Panc1 (cell line): ENCODE data around the gene ZNF765. TPM values are rescaled to one million over a fixed set of nuclear protein-coding genes. Genes with fewer than 3 reads are reported as not detected.
"Not testable (repeated sequence)": the region's sequence is repeated elsewhere in the genome, so short reads cannot be mapped to it uniquely, and the experiment has no call there.

Experiments
- ATAC-seq: fragments of 200-7000 bp; cut with Tn5 transposase; 2 replicates; pipeline ENCODE4 v1.9.1; 2020; ENCODE audit warnings: mild to moderate bottlenecking, moderate library complexity
- BruUV-seq: library from RNA; stranded (reverse); fragments of 400-500 nt; replicated peaks from 2 replicates; lab custom pipeline; 2021; lab: Mats Ljungman, UMichigan
- CTCF ChIA-PET: fragments of 300-600 bp; sonication (Branson Sonifier 250); formaldehyde crosslinking; loops from one replicate; lab custom pipeline; 2022; ENCODE audit warnings: antibody characterized with exemption; lab: Charles Lee
- POLR2A ChIA-PET: fragments of 300-600 bp; sonication (Branson Sonifier 250); formaldehyde crosslinking; loops from one replicate; lab custom pipeline; 2022; ENCODE audit warnings: antibody characterized with exemption; lab: Charles Lee
- DNase-seq: peaks from one replicate; pipeline ENCODE4 v3.0.0-alpha.2; 2010; ENCODE audit warnings: low read depth, low spot score
- H3K27ac ChIP-seq: 2 replicates; pipeline ENCODE4 v1.5.1; 2011; ENCODE audit warnings: mild to moderate bottlenecking, low read length, inconsistent platforms
- H3K27me3 ChIP-seq: fragments of 200-500 bp; sonication (Bioruptor generic); 2 replicates; pipeline ENCODE4 v1.6.0; 2014; ENCODE audit warnings: low read length, inconsistent platforms; ENCODE audit not compliant: control insufficient read depth, insufficient read depth
- H3K36me3 ChIP-seq: fragments of 200-500 bp; sonication (Bioruptor generic); 2 replicates; pipeline ENCODE4 v1.5.1; 2014; ENCODE audit warnings: inconsistent platforms, mild to moderate bottlenecking, low read length, moderate library complexity; ENCODE audit not compliant: control insufficient read depth, insufficient read depth
- H3K4me1 ChIP-seq: 2 replicates; pipeline ENCODE4 v1.5.1; 2011; ENCODE audit warnings: inconsistent platforms, mild to moderate bottlenecking, low read length, moderate library complexity; ENCODE audit not compliant: control insufficient read depth, insufficient read depth
- H3K4me3 ChIP-seq, 2 experiments: 2 replicates each; pipeline ENCODE4 v1.5.1; 2011 to 2012; ENCODE audit warnings: low read depth in 2 of 2, low read length in 2 of 2, mild to moderate bottlenecking in 2 of 2, inconsistent platforms in 1 of 2, moderate library complexity in 1 of 2
- H3K9me3 ChIP-seq: fragments of 200-500 bp; sonication (Bioruptor generic); 2 replicates; pipeline ENCODE4 v1.5.1; 2014; ENCODE audit warnings: low read depth, mild to moderate bottlenecking, inconsistent platforms, low read length, moderate library complexity; ENCODE audit not compliant: control insufficient read depth, insufficient read depth
- CTCF ChIP-seq: fragments of 450-650 bp; IDR thresholded peaks from 2 replicates; pipeline ENCODE4 v1.5.1; 2017; ENCODE audit warnings: mild to moderate bottlenecking
- POLR2AphosphoS5 ChIP-seq: IDR thresholded peaks from 2 replicates; pipeline ENCODE4 v1.6.1; 2012; ENCODE audit warnings: mild to moderate bottlenecking, low read depth, low read length, moderate library complexity
- REST ChIP-seq, 2 experiments: IDR thresholded peaks; 2 replicates each; pipeline ENCODE4 v1.6.1; 2011 to 2012; ENCODE audit warnings: low read depth in 2 of 2, control low read depth in 1 of 2, low read length in 1 of 2, mild to moderate bottlenecking in 1 of 2, moderate library complexity in 1 of 2; ENCODE audit not compliant: insufficient read depth in 1 of 2
- SIN3A ChIP-seq: IDR thresholded peaks from 2 replicates; pipeline ENCODE4 v1.6.1; 2012; ENCODE audit warnings: low read depth, mild to moderate bottlenecking, low read length, moderate library complexity, borderline replicate concordance; ENCODE audit not compliant: insufficient read depth
- TCF7L2 ChIP-seq: IDR thresholded peaks from 2 replicates; pipeline ENCODE4 v1.6.1; 2011; ENCODE audit warnings: mild to moderate bottlenecking, low read depth, low read length, inconsistent platforms
- in situ Hi-C: cut with HindIII; loops from 2 replicates; pipeline ENCODE4 v1.10.0; 2016; ENCODE audit warnings: low sequenced_read_pairs, low pct_unique_long_range_greater_than_20kb
- intact Hi-C: fragments of 100-400 bp; cut with micrococcal nuclease; formaldehyde crosslinking; loops from one replicate; pipeline ENCODE4 v1.10.0; 2022; ENCODE audit not compliant: unreplicated experiment
- total RNA-seq: library from RNA; stranded (reverse); gene quantifications from one replicate; pipeline ENCODE4 v1.2.1, GENCODE V29; 2021; ENCODE audit not compliant: unreplicated experiment

The ZNF765 gene
- total RNA-seq, 1 experiment from 2014 or later = 15.3 TPM

DNA sequence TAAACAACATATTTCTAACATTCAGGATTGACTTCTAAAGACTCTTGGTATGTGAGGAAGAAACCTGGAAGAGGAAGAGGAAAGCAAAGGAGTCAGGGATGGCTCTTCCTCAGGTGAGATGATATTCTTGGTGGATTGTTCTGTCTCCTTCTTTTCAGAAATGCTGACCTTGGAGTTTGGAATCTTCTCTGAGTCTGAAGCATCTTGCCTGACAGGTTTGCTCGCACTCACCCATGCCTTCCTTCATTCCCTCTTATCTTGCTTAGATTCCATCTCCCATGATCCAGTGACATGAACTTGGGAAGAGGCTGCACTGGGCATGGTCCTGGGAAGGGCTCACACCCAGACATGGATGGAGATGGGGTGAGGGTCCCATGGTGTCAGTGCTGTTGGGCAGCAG lies 3.0 kb downstream of the ZNF765 start:
- H3K27me3 ChIP-seq, H3K4me3 ChIP-seq, CTCF ChIA-PET, H3K36me3 ChIP-seq, intact Hi-C loops, BruUV-seq, DNase-seq, H3K27ac ChIP-seq, H3K9me3 ChIP-seq, ATAC-seq, in situ Hi-C loops, H3K4me1 ChIP-seq, POLR2A ChIA-PET: not testable (repeated sequence)

GRCh38 chr19:53409505-53410204 lies 14.7 kb downstream of the ZNF765 start:
- POLR2A ChIA-PET = no interaction called here

DNA sequence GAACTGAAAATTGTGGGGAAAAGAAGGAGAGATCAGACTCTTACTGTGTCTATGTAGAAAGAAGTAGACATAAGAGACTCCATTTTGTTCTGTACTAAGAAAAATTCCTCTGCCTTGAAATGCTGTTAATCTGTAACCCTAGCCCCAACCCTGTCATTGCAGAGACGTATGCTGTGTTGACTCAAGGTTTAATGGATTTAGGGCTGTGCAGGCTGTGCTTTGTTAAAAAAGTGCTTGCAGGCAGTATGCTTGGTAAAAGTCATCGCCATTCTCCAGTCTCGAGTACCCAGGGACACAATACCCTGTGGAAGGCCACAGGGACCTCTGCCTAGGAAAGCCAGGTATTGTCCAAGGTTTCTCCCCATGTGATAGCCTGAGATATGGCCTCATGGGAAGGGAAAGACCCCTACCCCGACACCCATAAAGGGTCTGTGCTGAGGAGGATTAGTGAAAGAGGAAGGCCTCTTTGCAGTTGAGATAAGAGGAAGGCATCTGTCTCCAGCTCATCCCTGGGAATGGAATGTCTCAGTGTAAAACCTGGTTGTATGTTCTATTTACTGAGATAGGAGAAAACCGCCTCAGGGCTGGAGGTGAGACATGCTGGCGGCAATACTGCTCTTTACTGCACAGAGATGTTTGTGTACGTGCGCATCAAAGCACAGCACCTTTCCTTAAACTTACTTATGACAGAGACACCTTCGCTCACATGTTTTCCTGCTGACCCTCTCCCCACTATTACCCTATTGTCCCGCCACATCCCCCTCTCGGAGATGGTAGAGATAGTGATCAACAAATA lies 25.8 kb downstream of the ZNF765 start:
- intact Hi-C loops, ATAC-seq, H3K27ac ChIP-seq, H3K9me3 ChIP-seq, H3K27me3 ChIP-seq, H3K4me1 ChIP-seq, POLR2A ChIA-PET, CTCF ChIA-PET, H3K36me3 ChIP-seq, in situ Hi-C loops, H3K4me3 ChIP-seq, BruUV-seq, DNase-seq: not testable (repeated sequence)

More at GRCh38 chr19:53409505-53410204, 14.7 kb downstream of the ZNF765 start:
- in situ Hi-C loops (no loop called here), intact Hi-C loops (no loop called here)
- peaks cover 64% of the 10 kb centered on the region for H3K9me3 ChIP-seq
- no peaks in the 10 kb centered on the region for H3K27me3 ChIP-seq
- CTCF ChIA-PET = no interaction called here
- no TSS peak for BruUV-seq
- no peak for DNase-seq
- no peak for TF ChIP-seq REST (IDR thresholded peaks at IDR 0.05; ENCODE audit: insufficient read depth in 1 of 2, low read depth in 2 of 2, low read length in 1 of 2)
- no peak for TF ChIP-seq TCF7L2
- no peak for TF ChIP-seq CTCF
- no peak for TF ChIP-seq POLR2AphosphoS5
- no peak for TF ChIP-seq SIN3A
- H3K4me3 ChIP-seq = no peak overlapping the region
- H3K4me1 ChIP-seq = no peaks in the 10 kb centered on the region
- H3K36me3 ChIP-seq = peaks cover 9% of the 10 kb centered on the region
- H3K27ac ChIP-seq = no peak overlapping the region
- ATAC-seq = no peak
